GM12891 (cell line): Measurements from ENCODE around the gene SLC50A1.

Experiments used
- POLR2A ChIP-seq: IDR thresholded peaks from 2 replicates; pipeline ENCODE4 v1.6.1; 2011; ENCODE audit warnings: low read depth, low read length, control low read depth
- POLR2AphosphoS5 ChIP-seq: IDR thresholded peaks from 2 replicates; pipeline ENCODE4 v1.6.1; 2011; ENCODE audit warnings: low read depth, low read length, control low read depth
- POU2F2 ChIP-seq: IDR thresholded peaks from 2 replicates; pipeline ENCODE4 v1.6.1; 2011; ENCODE audit warnings: low read depth, mild to moderate bottlenecking, control low read depth, low read length, moderate library complexity
- SPI1 ChIP-seq: IDR thresholded peaks from 2 replicates; pipeline ENCODE4 v1.6.1; 2011; ENCODE audit warnings: low read depth, low read length, control low read depth
- TAF1 ChIP-seq: IDR thresholded peaks from 2 replicates; pipeline ENCODE4 v1.6.1; 2011; ENCODE audit warnings: low read depth, low read length, control low read depth

DNA sequence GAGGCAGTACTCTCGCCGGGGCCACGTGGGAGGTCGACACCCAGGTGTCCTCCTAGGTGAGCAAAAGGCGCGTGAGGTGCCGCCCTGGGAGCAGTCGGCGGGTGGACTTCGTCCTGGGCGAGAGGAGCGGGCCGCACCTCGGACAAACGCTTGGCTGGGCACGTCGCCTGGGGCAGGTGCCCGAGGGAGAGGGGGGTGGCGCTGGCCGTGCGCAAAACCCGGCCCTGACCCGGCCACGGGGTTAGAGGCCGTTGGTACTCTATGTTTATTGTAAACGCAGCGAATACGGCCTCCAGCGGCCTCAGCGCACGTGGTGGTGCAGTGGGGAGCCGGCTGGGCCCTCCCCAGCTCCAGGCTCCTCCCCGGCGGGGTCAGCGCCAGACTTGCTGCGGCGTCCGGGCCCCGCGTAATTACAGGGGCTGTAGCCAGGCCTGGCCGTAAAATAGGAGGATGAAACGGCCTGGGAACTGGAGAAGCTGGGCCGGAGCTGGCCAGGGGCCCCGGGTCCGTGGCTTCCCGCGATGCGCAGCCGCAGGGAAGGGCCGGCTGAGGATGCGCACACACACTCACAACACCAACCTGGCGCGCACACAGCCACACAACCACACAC, 9.6 kb upstream of the SLC50A1 start:
- TF ChIP-seq TAF1 = no peak
- TF ChIP-seq POLR2AphosphoS5 = no peak
- no peak for TF ChIP-seq POLR2A
- no peak for TF ChIP-seq POU2F2
- TF ChIP-seq SPI1 = no peak
